Chondrocyte (in vitro differentiated cells): ENCODE measurements around the gene ABCB8. TPM values are rescaled to one million over a fixed set of nuclear protein-coding genes. Genes with fewer than 3 reads are reported as not detected.

Experiments
- DNase-seq: peaks from one replicate; pipeline ENCODE4 v3.0.0; 2021; ENCODE audit warnings: mixed read lengths, low spot score
- H3K27ac Mint-ChIP-seq: one replicate; pipeline ENCODE4 v1.8.0; 2021; ENCODE audit warnings: mild to moderate bottlenecking, moderate library complexity, mixed read lengths; ENCODE audit not compliant: unreplicated experiment
- H3K27me3 Mint-ChIP-seq: 2 replicates; pipeline ENCODE4 v1.8.0; 2021; ENCODE audit warnings: low read depth, mixed read lengths
- H3K36me3 Mint-ChIP-seq: 2 replicates; pipeline ENCODE4 v1.8.0; 2021; ENCODE audit warnings: low read depth, mixed read lengths
- H3K4me1 Mint-ChIP-seq: 2 replicates; pipeline ENCODE4 v1.8.0; 2021; ENCODE audit warnings: low read depth, mild to moderate bottlenecking, mixed read lengths
- H3K4me3 Mint-ChIP-seq: one replicate; pipeline ENCODE4 v1.8.0; 2021; ENCODE audit warnings: mild to moderate bottlenecking, moderate library complexity, mixed read lengths; ENCODE audit not compliant: unreplicated experiment
- H3K9me3 Mint-ChIP-seq: 2 replicates; pipeline ENCODE4 v1.8.0; 2021; ENCODE audit warnings: low read depth, mixed read lengths
- CTCF ChIP-seq: fragments of 200-600 bp; sonication (generic); IDR thresholded peaks from 2 replicates; pipeline ENCODE4 v1.5.0; 2021; ENCODE audit warnings: antibody characterized with exemption, mild to moderate bottlenecking, moderate library complexity
- total RNA-seq: library from RNA; stranded (reverse); gene quantifications from 3 replicates; pipeline ENCODE4 v1.2.1, GENCODE V29; 2021

The ABCB8 gene
- total RNA-seq, 1 donor from 2014 or later, result 30.2 TPM

GRCh38 chr7:151082141-151083070 is 54.2 kb downstream of the ABCB8 start:
- no peak for DNase-seq
- peak overlapping the region; percentile 94 for H3K4me3 Mint-ChIP-seq
- H3K4me1 Mint-ChIP-seq, result peaks cover 49% of the 10 kb centered on the region
- no peak for TF ChIP-seq CTCF
- H3K27me3 Mint-ChIP-seq, result no peaks in the 10 kb centered on the region
- H3K9me3 Mint-ChIP-seq, result no peaks in the 10 kb centered on the region
- peak overlapping the region; percentile 86 for H3K27ac Mint-ChIP-seq
- H3K36me3 Mint-ChIP-seq, result no peaks in the 10 kb centered on the region

DNA sequence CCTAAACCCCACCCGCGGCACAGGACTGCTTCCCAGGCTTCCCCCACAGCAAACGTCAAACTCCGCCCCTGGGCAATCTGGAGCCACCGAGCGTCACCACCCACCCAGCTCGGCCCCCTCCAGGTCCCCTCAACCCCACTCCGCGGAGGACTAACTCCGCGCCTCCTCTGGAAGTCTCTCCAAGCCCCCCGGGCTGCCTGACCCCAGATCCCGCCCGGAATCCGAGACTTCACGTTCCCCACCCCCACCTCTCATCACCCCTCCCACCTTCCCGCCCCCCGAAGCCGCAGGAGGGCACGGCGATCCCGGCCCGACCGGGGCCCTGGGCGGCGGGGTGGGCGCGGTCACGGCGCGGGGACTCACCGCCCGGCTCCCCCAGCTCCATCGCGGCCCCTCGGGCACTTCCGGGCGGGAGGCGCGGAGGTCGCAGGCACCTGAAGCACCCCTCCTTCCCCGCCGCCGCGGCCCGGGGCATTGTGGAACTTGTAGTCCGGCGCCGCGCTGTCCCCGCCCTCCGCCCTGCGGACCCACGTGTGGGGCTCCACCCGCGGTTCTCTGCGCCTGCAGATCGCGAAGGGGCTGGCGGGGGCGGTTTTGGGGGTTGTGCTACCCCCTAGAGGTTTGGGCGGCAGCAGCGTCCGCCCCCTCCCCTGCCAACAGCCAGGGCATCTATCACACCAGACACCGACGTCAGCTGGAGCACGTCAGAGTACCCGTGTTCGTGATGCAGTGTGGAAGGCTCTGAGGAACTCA is 55.0 kb downstream of the ABCB8 start, which contains the start of gene TMUB1:
Gene TMUB1, minus strand, starts transcription at position 423 of the 753 bp plus-strand sequence. CDS start 930 bp downstream, outside the sequence.
- Mint-ChIP-seq H3K27ac (peak within 1 kb of the TSS; percentile 86), H3K4me1 (peaks cover 46% of the 10 kb centered on the region), H3K27me3 (no peaks in the 10 kb centered on the region), H3K4me3 (peak within 1 kb of the TSS; percentile 94), H3K9me3 (no peaks in the 10 kb centered on the region), H3K36me3 (no peaks in the 10 kb centered on the region)
- TF ChIP-seq CTCF, result no peak
- no peak for DNase-seq

- no peaks in the 10 kb centered on the region for H3K9me3 Mint-ChIP-seq
- peaks cover 45% of the 10 kb centered on the region for H3K4me1 Mint-ChIP-seq
- DNase-seq, result no peak
- peak overlapping the region; percentile 94 for H3K4me3 Mint-ChIP-seq
- H3K27ac Mint-ChIP-seq, result no peak overlapping the region
- TF ChIP-seq CTCF, result no peak
- no peaks in the 10 kb centered on the region for H3K36me3 Mint-ChIP-seq
- no peaks in the 10 kb centered on the region for H3K27me3 Mint-ChIP-seq
Observed at GRCh38 chr7:151083824-151084160, 55.5 kb downstream of the ABCB8 start.

DNA sequence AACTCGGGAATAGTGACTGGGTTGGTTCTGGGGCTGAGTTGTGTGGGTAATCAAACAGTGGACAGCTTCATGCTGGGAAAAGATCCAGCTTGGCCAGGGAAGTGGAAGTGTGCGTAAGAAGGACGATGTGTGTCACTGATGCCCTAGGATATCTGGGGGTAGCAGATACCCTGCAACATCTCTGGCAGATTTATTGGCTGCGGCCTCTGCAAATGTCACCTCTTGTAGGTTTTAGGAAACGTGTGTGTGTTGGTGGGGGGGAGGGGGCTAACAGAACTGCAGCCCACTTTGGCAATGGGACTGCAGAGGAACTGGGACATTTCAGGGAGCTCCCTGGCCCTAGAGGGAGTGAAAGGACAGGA is 57.1 kb downstream of the ABCB8 start:
- no peak for DNase-seq
- Mint-ChIP-seq H3K36me3 (no peaks in the 10 kb centered on the region), H3K9me3 (no peaks in the 10 kb centered on the region), H3K4me1 (peaks cover 49% of the 10 kb centered on the region), H3K4me3 (peak overlapping the region; percentile 79), H3K27ac (peak overlapping the region; percentile 86), H3K27me3 (no peaks in the 10 kb centered on the region)
- no peak for TF ChIP-seq CTCF
